IPS DF 4.7 (cell line): ENCODE results near the gene NIN.
"Not testable (repeated sequence)": the region's sequence is repeated elsewhere in the genome, so short reads cannot be mapped to it uniquely, and the experiment has no call there.

Experiments used
- DNase-seq: peaks from one replicate; pipeline ENCODE4 v3.0.0-alpha.2; 2013; ENCODE audit warnings: low spot score; ENCODE audit errors: extremely low read depth

Gene NIN

GRCh38 chr14:50718949-50719348 is 112.0 kb downstream of the NIN start:
- DNase-seq = no peak

DNA sequence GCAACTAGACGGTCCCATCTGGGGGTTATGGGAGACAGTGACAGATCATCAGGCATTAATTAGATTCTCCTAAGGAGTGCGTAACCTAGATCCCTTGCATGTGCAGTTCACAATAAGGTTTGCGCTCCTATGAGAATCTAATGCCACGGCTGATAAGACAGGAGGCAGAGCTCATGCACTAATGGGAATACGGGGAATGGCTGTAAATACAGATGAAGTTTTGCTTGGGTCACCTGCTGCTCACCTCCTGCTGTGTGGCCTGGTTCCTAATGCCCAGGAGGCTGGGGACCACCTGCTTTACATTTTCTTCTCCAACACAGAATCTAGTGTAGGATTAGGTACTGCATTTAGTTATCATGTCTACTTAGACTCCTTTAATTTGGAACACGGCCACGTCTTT is 113.2 kb downstream of the NIN start:
- no peak for DNase-seq

GRCh38 chr14:50714450-50715073 is 116.4 kb downstream of the NIN start:
- DNase-seq = peak; percentile 11

GRCh38 chr14:50711043-50711442 is 119.9 kb downstream of the NIN start:
- DNase-seq = no peak

DNA sequence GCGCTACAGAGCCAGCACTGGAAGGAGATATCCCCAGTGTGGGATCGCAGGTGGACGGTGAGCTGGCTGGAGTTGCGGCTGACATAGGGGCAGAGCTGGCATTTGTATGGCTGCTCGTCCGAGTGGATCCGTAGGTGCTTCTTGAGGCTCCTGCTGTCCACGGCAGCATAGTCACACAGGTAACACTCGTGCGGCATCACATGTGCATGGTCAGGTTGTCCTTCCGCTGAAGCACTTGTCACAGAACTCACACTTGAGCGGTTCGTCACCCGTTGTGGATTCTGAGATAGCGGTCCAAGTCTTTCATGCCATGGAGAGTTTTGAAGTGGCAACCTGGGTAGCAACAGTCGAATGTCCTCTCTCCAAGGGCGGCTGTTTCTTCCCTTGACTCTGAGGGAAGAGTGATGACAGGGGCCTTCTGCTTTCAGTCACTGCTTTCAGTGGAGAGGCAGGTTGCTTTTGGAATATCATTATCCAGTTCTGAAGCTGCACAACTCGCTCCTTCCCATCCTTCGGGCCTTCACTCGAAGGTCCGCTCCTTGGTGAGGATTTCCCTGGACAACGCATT is 125.9 kb downstream of the NIN start:
- no peak for DNase-seq

DNA sequence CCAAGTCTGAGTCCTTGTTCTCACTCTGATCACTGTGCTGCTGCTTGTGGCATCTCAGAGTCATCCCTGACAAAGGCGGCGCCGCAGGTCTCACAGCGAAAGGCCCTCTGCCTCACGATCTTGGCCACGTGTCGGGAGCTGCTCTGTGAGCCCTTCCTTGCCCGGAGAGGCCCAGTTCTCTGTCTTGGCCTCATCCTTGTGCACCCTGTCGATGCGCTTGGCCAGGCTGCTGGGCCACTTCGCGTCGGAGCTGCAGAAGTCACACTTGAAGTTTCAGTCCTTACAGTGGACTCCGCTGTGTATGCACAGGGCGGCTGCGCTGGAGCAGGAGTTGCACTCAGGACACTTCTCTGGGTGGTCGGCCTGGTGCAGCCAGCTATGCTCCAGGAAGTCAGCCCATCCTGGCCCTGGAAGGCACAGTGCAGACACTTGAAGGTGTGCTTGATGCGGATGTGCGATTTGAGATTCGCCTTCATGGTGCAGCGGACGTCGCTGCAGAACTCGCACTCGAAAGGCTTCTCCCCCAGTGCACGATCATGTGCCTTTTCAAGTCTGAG is 126.4 kb downstream of the NIN start:
- DNase-seq = no peak

DNA sequence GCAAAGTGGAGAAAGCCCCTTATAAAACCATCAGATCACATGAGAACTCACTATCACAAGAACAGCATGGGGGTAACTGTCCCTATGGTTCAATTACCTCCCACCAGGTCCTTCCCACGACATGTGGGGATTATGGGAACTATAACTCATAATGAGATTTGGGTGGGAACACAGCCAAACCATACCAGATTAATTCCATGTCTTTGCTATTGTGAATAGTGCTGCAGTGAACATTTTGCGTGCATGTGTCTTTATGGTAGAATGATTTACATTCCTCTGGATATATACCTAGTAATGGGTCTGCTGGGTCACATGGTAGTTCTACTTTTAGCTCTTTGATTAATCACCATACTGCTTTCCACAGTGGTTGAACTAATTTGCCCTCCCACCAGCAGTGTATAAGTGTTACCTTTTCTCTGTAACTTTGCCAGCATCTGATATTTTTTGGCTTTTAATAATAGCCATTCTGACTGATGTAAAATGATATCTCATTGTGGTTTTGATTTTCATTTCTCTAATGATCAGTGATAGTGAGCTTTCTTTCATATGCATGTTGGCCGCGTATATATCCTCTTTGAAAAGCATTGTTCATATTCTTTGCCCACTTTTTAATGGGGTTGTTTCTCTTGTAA is 133.2 kb downstream of the NIN start:
- no peak for DNase-seq

GRCh38 chr14:50694260-50694659 is 136.7 kb downstream of the NIN start:
- DNase-seq = not testable (repeated sequence)

DNA sequence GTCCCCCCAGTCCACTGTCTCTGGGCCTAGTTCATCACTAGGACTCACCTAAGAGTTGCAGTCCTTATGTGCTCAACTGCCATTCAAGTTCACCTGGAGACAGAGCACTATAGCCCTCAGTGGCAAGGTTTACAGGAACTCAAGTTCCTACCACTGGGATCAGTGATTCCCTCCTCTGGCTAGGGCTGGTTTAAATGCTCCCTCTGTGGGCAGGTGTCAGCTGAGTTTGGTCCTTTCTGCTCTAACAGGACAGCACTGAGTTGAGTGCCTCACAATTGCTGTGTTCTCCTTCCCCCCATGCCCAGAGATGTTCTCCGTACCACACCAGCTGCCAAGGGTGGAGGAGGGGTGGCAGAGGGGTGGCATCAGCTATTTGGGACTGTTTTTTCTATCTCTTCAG is 142.1 kb downstream of the NIN start:
- DNase-seq = no peak

GRCh38 chr14:50679674-50680073 is 151.3 kb downstream of the NIN start:
- no peak for DNase-seq

DNA sequence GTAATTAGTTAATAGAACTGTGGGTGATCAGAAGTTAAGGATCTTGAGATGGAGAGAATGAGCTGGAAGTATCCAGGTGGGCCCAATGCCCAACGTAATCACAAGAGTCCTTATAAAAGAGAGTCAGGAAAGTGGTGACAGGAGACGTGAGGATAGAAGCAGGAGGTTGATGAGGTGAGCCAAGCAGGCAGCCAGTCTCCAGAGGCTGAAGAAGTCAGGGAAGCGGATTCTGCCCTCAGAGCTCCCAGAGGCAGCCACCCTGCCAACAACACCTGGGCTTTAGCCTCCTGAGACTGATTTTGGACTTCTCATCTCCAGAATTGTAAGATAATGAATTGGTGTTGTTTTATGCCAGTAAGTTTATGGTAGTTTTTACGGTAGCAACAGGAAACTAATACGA is 152.8 kb downstream of the NIN start:
- no peak for DNase-seq

DNA sequence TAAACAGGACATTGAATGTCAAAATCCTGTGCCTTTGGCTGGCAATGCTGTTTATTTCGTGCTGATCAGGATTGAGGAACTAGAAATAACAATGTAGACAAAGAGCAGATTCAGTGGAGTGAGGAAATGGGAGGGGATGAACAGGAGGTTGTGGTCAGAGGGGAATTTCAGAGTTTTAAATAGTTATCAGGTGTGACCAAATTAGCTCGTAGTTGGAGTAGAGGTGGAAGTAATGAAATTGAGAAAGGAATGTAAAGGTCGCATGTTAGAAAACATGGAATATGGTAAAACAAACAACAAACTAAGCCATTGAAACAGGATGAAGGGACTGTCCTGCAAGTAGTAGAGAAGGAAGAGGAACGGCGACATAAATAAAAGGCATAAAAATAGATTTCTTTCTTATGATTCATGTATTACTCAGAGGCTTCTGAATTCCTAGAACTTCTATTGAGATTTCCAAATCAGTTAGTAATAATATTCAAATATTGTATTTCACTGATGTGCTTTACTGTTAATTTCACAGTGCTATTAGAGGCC is 153.4 kb downstream of the NIN start:
- no peak for DNase-seq

DNA sequence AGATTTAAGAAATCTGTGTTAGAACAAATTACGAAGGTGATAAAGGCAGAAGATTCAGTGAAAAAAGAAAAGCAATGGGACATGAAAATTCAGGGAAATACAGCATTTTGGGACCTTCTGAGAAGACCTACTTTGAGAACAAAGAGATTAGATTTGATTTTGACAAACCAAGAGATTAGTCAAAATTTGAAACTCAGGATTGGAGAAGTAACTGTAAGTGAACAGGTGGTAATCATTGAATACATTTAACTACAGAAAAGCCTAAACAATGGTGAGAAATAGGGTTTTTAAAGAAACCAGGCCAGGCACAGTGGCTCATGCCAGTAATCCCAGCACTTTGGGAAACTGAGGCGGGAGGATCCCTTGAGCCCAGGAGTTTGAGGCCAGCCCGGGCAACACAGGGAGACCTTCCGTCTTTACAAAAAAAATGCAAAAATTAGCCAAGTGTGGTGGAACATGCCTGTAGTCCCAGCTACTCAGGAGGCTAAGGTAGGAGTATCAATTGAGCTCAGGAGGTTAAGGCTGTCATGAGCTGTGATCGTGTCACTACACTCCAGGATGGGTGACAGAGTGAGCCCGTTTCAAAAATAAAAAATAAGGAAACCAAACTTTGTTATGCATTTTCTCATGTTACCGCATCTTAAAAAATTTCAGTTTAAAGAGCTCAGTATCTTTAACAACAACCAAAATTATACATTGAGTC is 154.0 kb downstream of the NIN start:
- DNase-seq = no peak

GRCh38 chr14:50675597-50675996 is 155.4 kb downstream of the NIN start:
- no peak for DNase-seq

- DNase-seq = no peak
These were observed 160.1 kb downstream of the NIN start for GRCh38 chr14:50670866-50671256.

- no peak for DNase-seq
These were observed 160.6 kb downstream of the NIN start for GRCh38 chr14:50670196-50670865.
